HCT116 (cell line): Measurements from ENCODE around the gene EEFSEC. TPM values are rescaled to one million over a fixed set of nuclear protein-coding genes. Genes with fewer than 3 reads are reported as not detected.

Experiments used
- ATAC-seq: fragments of 200-7000 bp; cut with Tn5 transposase; 2 replicates; pipeline ENCODE4 v1.9.1; 2020; ENCODE audit warnings: mild to moderate bottlenecking, moderate library complexity
- BruUV-seq: library from RNA; stranded (reverse); fragments of 400-500 nt; replicated peaks from 2 replicates; lab custom pipeline; 2021; lab: Mats Ljungman, UMichigan
- CTCF ChIA-PET: fragments of 300-600 bp; sonication (Branson Sonifier 250); formaldehyde crosslinking; loops from one replicate; lab custom pipeline; 2021; ENCODE audit warnings: antibody characterized with exemption; lab: Charles Lee
- POLR2A ChIA-PET: fragments of 300-600, 350-600 bp; sonication (Branson Sonifier 250); formaldehyde crosslinking; loops from one replicate; lab custom pipeline; 2021; ENCODE audit warnings: antibody characterized with exemption; lab: Charles Lee
- RAD21 ChIA-PET, 2 experiments: fragments of 300-600 bp; sonication (Branson Sonifier 250); formaldehyde crosslinking; loops; one replicate each; lab custom pipeline; 2023; ENCODE audit warnings: low total read pairs in 2 of 2; ENCODE audit not compliant: uncharacterized antibody in 2 of 2, unreplicated experiment in 2 of 2, low non-redundant PET in 1 of 2; lab: Charles Lee
- DNase-seq: peaks from one replicate; pipeline ENCODE4 v3.0.0-alpha.2; 2010; ENCODE audit warnings: low read depth, low spot score
- H2AFZ ChIP-seq: fragments of 200-600 bp; shearing (Covaris generic), sonication (generic); 2 replicates; pipeline ENCODE4 v1.6.1; 2017; ENCODE audit warnings: low read depth, mixed run types, mixed read lengths, antibody characterized with exemption, low read length; ENCODE audit not compliant: poor library complexity, severe bottlenecking
- H3K27ac ChIP-seq: 2 replicates; pipeline ENCODE4 v1.5.1; 2012; ENCODE audit warnings: low read depth, low read length
- H3K27me3 ChIP-seq: fragments of 200-600 bp; sonication (generic); 2 replicates; pipeline ENCODE4 v1.6.1; 2016; ENCODE audit warnings: mixed run types, low read length, mixed read lengths; ENCODE audit not compliant: insufficient read depth
- H3K36me3 ChIP-seq, 2 experiments: fragments of 200-500 bp in 1 of 2; fragments of 200-600 bp in 1 of 2; sonication (Bioruptor generic) in 1 of 2; sonication (generic) in 1 of 2; 2 replicates each; pipeline versions ENCODE4 v1.5.1 to v1.6.1; 2014 to 2016; ENCODE audit warnings: low read length in 2 of 2, inconsistent platforms in 1 of 2, mixed read lengths in 1 of 2, mixed run types in 1 of 2; ENCODE audit not compliant: insufficient read depth in 2 of 2, control insufficient read depth in 1 of 2
- H3K4me1 ChIP-seq, 2 experiments: fragments of 200-600 bp in 1 of 2; sonication (generic) in 1 of 2; 2 replicates each; pipeline versions ENCODE4 v1.5.1 to v1.6.1; 2012 to 2017; ENCODE audit warnings: low read length in 2 of 2, inconsistent platforms in 1 of 2, mild to moderate bottlenecking in 1 of 2, mixed read lengths in 1 of 2, mixed run types in 1 of 2, moderate library complexity in 1 of 2; ENCODE audit not compliant: insufficient read depth in 2 of 2, control insufficient read depth in 1 of 2
- H3K4me2 ChIP-seq: fragments of 200-600 bp; sonication (generic); 2 replicates; pipeline ENCODE4 v1.6.1; 2017; ENCODE audit warnings: mixed run types, low read length, mixed read lengths
- H3K4me3 ChIP-seq, 2 experiments: fragments of 200-600 bp in 1 of 2; sonication (generic) in 1 of 2; replicated peaks in 1 of 2; 2 replicates each; pipeline ENCODE4 v1.5.1; 2011 to 2016; ENCODE audit warnings: low read length in 2 of 2, control low read depth in 1 of 2, low read depth in 1 of 2, mild to moderate bottlenecking in 1 of 2, mixed read lengths in 1 of 2, mixed run types in 1 of 2
- H3K79me2 ChIP-seq: fragments of 200-600 bp; sonication (generic); 2 replicates; pipeline ENCODE4 v1.6.1; 2017; ENCODE audit warnings: mild to moderate bottlenecking, mixed run types, low read length, moderate library complexity, mixed read lengths; ENCODE audit not compliant: insufficient read depth
- H3K9ac ChIP-seq: fragments of 200-600 bp; sonication (generic); 2 replicates; pipeline ENCODE4 v1.6.1; 2016; ENCODE audit warnings: low read length, mixed read lengths
- H3K9me2 ChIP-seq: fragments of 200-600 bp; sonication (generic), shearing (Covaris generic); 2 replicates; pipeline ENCODE4 v1.6.1; 2017; ENCODE audit warnings: mixed run types, mild to moderate bottlenecking, moderate library complexity; ENCODE audit not compliant: insufficient read depth
- H3K9me3 ChIP-seq, 2 experiments: fragments of 200-500 bp in 1 of 2; fragments of 200-600 bp in 1 of 2; sonication (Bioruptor generic) in 1 of 2; sonication (generic) in 1 of 2; 2 replicates each; pipeline ENCODE4 v1.6.1; 2014 to 2017; ENCODE audit warnings: low read length in 2 of 2, mixed read lengths in 2 of 2, inconsistent platforms in 1 of 2, low read depth in 1 of 2, mild to moderate bottlenecking in 1 of 2, mixed run types in 1 of 2, moderate library complexity in 1 of 2; ENCODE audit not compliant: control insufficient read depth in 1 of 2, insufficient read depth in 1 of 2
- H4K20me1 ChIP-seq: fragments of 200-600 bp; sonication (generic), shearing (Covaris generic); 2 replicates; pipeline ENCODE4 v1.6.1; 2017; ENCODE audit warnings: mixed run types, mild to moderate bottlenecking, moderate library complexity; ENCODE audit not compliant: insufficient read depth
- FOSL1 ChIP-seq: IDR thresholded peaks from 2 replicates; pipeline ENCODE4 v1.6.1; 2012; ENCODE audit warnings: low read depth
- RAD21 ChIP-seq: IDR thresholded peaks from 2 replicates; pipeline ENCODE4 v1.6.1; 2012; ENCODE audit warnings: low read depth, mild to moderate bottlenecking
- SIN3A ChIP-seq: IDR thresholded peaks from 2 replicates; pipeline ENCODE4 v1.6.1; 2012; ENCODE audit warnings: low read depth
- ZFX ChIP-seq: fragments of 450-650 bp; IDR thresholded peaks from 2 replicates; pipeline ENCODE4 v1.6.1; 2017
- intact Hi-C: fragments of 100-400 bp; cut with micrococcal nuclease; formaldehyde crosslinking; loops from 2 replicates; pipeline ENCODE4 v1.10.0; 2022
- total RNA-seq: library from RNA; stranded (reverse); gene quantifications from one replicate; pipeline ENCODE4 v1.2.1, GENCODE V29; 2021; ENCODE audit not compliant: unreplicated experiment
- TF ChIP-seq, protein P1 (sequence below): IDR thresholded peaks from 2 replicates; pipeline ENCODE4 v1.6.1; 2011; ENCODE audit warnings: mild to moderate bottlenecking, low read length, moderate library complexity; ENCODE audit not compliant: insufficient replicate concordance; ENCODE audit errors: extremely low read depth
- TF ChIP-seq, protein P2 (sequence below): IDR thresholded peaks from 2 replicates; pipeline ENCODE4 v1.6.1; 2012
- TF ChIP-seq, protein P3 (sequence below), 3 experiments: fragments of 200-600 bp in 1 of 3; sonication (generic) in 1 of 3; IDR thresholded peaks in 2 of 3; conservative IDR thresholded peaks in 1 of 3; 2 replicates each; pipeline ENCODE4 v1.5.1; 2012 to 2017; ENCODE audit warnings: low read depth in 2 of 3, low read length in 2 of 3, antibody characterized with exemption in 1 of 3, borderline replicate concordance in 1 of 3, control low read depth in 1 of 3, mild to moderate bottlenecking in 1 of 3, mixed read lengths in 1 of 3, mixed run types in 1 of 3, moderate library complexity in 1 of 3; ENCODE audit not compliant: insufficient read depth in 1 of 3

The EEFSEC gene
- total RNA-seq, 1 experiment from 2014 or later, result 16.1 TPM

DNA sequence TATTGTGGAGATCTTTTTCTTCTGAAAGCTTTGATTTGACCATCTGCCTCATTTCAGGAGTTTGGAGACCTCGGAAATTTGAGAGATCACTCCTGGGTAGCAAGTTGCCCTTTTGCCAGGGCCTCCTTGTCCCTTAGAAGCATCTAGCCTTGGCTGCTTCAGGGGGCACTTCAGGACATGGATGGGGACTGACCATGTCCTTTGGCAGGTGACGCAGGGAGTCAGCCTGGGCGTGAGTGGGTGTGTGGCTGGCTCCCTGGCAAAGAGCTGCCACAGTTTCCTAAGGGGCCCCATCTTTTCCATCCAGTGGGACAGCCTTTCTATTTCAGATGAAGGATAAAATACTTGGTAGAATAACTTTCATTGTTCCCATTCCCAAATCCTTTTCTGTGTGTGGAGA, 27.6 kb downstream of the EEFSEC start (continued):
- no peak for TF ChIP-seq RAD21
- TF ChIP-seq, protein P1, sequence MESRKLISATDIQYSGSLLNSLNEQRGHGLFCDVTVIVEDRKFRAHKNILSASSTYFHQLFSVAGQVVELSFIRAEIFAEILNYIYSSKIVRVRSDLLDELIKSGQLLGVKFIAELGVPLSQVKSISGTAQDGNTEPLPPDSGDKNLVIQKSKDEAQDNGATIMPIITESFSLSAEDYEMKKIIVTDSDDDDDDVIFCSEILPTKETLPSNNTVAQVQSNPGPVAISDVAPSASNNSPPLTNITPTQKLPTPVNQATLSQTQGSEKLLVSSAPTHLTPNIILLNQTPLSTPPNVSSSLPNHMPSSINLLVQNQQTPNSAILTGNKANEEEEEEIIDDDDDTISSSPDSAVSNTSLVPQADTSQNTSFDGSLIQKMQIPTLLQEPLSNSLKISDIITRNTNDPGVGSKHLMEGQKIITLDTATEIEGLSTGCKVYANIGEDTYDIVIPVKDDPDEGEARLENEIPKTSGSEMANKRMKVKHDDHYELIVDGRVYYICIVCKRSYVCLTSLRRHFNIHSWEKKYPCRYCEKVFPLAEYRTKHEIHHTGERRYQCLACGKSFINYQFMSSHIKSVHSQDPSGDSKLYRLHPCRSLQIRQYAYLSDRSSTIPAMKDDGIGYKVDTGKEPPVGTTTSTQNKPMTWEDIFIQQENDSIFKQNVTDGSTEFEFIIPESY, result no peak
- TF ChIP-seq, protein P2, sequence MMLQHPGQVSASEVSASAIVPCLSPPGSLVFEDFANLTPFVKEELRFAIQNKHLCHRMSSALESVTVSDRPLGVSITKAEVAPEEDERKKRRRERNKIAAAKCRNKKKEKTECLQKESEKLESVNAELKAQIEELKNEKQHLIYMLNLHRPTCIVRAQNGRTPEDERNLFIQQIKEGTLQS, result no peak
- no peak for TF ChIP-seq ZFX
- no peak for TF ChIP-seq FOSL1
- TF ChIP-seq, protein P3, sequence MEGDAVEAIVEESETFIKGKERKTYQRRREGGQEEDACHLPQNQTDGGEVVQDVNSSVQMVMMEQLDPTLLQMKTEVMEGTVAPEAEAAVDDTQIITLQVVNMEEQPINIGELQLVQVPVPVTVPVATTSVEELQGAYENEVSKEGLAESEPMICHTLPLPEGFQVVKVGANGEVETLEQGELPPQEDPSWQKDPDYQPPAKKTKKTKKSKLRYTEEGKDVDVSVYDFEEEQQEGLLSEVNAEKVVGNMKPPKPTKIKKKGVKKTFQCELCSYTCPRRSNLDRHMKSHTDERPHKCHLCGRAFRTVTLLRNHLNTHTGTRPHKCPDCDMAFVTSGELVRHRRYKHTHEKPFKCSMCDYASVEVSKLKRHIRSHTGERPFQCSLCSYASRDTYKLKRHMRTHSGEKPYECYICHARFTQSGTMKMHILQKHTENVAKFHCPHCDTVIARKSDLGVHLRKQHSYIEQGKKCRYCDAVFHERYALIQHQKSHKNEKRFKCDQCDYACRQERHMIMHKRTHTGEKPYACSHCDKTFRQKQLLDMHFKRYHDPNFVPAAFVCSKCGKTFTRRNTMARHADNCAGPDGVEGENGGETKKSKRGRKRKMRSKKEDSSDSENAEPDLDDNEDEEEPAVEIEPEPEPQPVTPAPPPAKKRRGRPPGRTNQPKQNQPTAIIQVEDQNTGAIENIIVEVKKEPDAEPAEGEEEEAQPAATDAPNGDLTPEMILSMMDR (IDR thresholded peaks at IDR 0.05 in 2 of 3, conservative IDR thresholded peaks at IDR 0.05 in 1 of 3; ENCODE audit: borderline replicate concordance in 1 of 3, insufficient read depth in 1 of 3, low read depth in 2 of 3, low read length in 2 of 3), result no peak

DNA sequence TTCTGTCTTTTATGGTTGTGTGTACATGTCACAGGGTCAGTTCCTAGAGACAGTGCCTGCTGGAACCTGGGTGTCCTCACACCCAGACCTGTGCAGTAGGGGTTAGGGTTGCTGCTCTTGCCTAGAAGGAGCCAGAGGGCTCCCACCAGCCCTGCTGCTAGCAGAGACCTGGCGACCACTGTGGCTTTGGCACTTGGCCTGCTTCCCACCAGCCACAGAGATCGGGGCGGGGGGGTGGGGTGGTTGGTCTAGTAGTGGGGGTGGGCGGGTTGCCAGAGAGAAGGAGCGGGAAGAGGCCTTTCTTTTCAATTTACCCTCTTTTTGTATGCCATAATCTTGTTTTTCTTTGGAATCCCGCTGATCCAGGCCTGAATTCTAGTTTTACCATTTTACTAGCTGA, 29.4 kb downstream of the EEFSEC start:
- BruUV-seq, result no TSS peak
- H3K79me2 ChIP-seq, result peaks cover 23% of the 10 kb centered on the region
- no peaks in the 10 kb centered on the region for H3K9me2 ChIP-seq
- H3K4me3 ChIP-seq, result no peak overlapping the region
- intact Hi-C loops, result no loop called here
- TF ChIP-seq SIN3A (no peak), FOSL1 (no peak)
- TF ChIP-seq, protein P3 (IDR thresholded peaks at IDR 0.05 in 2 of 3, conservative IDR thresholded peaks at IDR 0.05 in 1 of 3; ENCODE audit: borderline replicate concordance in 1 of 3, insufficient read depth in 1 of 3, low read depth in 2 of 3, low read length in 2 of 3), result no peak
- ATAC-seq, result no peak
- H4K20me1 ChIP-seq, result peaks cover 7% of the 10 kb centered on the region; the same call in 1 of the 2 replicates
- CTCF ChIA-PET, result no interaction called here
- H3K4me2 ChIP-seq, result no peak overlapping the region
- POLR2A ChIA-PET, result no interaction called here
- no peak overlapping the region for H3K27ac ChIP-seq
- H3K9me3 ChIP-seq, result no peaks in the 10 kb centered on the region
- no peaks in the 10 kb centered on the region for H3K27me3 ChIP-seq
- H3K9ac ChIP-seq, result no peak overlapping the region
- no peaks in the 10 kb centered on the region; a peak in 1 of 4 replicates for H3K36me3 ChIP-seq
- no peak overlapping the region for H2AFZ ChIP-seq
- no peak for DNase-seq
- RAD21 ChIA-PET, result no interaction called here
- H3K4me1 ChIP-seq, result no peaks in the 10 kb centered on the region
